ENCODE data around the gene CERS6.
"Not testable (repeated sequence)": the region's sequence is repeated elsewhere in the genome, so short reads cannot be mapped to it uniquely, and the experiment has no call there.

The CERS6 gene

DNA sequence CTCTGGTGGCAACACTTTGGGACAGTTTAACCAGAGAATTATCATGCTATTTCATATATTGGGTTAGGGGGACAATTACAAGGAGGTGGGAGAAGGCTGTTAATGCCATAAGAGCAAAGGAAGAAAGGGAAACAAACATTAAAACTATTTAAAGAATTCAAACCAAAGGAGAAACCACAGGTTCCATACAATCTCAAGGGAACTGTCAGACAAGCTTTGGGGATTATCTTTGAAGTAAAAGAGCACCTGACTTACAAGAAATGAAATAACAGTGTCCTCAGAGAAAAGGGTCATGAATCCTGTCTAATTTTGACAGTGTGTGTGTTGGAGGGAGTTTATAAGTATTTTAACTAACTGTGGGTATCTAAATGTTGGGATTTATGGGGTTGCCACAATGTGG is 44.4 kb downstream of the CERS6 start:
- no peak for DNase-seq (ENCODE audit: low read depth, low spot score)
- H3K4me3 ChIP-seq (ENCODE audit: low read depth, low read length): no peak overlapping the region
- CTCF ChIA-PET: no interaction called here

DNA sequence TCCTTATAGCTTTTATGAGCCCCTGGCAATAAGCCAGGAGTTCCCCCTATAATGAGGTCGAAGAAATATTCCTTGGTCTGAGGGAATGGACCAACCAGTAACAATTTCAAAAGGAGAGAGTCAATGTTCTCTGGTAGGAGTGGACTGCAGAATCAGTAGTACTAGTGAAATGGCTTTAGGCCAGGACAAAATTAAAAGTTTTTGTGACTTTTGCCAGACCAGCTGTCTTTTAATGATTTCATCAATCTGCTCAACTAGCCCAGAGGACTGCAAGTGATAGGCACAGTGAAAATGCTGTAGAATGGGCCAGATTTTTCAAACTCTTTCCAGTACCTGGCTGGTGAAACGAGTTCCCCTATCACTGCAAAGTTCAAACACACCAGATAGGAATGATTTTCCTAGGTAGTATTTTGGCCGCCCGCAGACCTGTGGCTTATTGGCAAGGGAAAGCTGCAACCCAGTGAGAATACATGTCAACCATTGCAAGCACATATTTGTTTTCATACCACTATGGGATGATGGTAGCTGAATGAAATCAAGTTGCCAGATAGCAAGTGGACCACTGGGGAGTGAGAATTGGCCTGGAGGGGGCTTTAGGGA is 45.5 kb downstream of the CERS6 start:
- DNase-seq (ENCODE audit: low read depth, low spot score): no peak
- no peak overlapping the region for H3K4me3 ChIP-seq (ENCODE audit: low read depth, low read length)
- ChIA-PET CTCF (no interaction called here), POLR2A (no interaction called here)
- TF ChIP-seq, protein P1, sequence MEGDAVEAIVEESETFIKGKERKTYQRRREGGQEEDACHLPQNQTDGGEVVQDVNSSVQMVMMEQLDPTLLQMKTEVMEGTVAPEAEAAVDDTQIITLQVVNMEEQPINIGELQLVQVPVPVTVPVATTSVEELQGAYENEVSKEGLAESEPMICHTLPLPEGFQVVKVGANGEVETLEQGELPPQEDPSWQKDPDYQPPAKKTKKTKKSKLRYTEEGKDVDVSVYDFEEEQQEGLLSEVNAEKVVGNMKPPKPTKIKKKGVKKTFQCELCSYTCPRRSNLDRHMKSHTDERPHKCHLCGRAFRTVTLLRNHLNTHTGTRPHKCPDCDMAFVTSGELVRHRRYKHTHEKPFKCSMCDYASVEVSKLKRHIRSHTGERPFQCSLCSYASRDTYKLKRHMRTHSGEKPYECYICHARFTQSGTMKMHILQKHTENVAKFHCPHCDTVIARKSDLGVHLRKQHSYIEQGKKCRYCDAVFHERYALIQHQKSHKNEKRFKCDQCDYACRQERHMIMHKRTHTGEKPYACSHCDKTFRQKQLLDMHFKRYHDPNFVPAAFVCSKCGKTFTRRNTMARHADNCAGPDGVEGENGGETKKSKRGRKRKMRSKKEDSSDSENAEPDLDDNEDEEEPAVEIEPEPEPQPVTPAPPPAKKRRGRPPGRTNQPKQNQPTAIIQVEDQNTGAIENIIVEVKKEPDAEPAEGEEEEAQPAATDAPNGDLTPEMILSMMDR (IDR thresholded peaks at IDR 0.05; ENCODE audit: insufficient read depth, low read length, missing control alignments): no peak

More for the DNA sequence above, 44.4 kb downstream of the CERS6 start:
- POLR2A ChIA-PET: no interaction called here
- TF ChIP-seq, protein P1 (IDR thresholded peaks at IDR 0.05; ENCODE audit: insufficient read depth, low read length, missing control alignments): no peak

DNA sequence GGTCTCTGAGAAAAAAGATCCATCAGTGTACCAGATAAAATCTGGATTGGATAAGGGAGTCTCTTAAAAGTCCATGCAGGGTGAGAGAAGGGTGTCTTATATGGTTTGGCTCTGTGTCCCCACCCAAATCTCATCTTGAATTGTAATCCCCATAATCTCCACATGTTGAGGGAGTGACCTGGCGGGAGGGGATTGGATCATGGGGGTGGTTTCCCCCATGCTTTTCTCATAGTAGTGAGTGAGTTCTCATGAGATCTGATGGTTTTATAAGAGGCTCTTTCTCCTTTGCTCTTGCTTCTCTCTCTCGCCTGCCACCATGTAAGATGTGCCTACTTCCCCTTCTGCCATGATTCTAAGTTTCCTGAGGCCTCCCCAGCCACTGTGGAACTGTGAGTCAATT is 46.8 kb downstream of the CERS6 start:
- DNase-seq (ENCODE audit: low read depth, low spot score); POLR2A ChIA-PET; CTCF ChIA-PET: not testable (repeated sequence)

DNA sequence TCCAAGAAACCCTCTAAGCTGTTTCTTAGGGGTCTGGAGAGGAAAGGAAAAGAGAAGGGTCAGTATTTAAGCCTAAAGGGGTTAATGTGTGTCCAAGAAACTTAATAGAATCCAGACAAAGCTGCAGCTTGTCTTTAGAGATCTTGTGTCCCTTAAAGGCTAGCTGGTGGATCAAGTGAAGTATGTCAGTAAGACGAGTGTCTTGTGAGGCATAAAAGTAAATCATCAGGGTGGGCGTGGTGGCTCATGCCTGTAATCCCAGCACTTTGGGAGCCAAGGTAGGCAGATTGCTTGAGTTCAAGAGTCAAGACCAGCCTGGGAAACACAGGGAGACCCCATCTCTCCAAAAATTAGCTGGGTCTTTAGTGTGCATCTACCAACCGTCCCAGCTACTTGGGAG is 47.8 kb downstream of the CERS6 start:
- no peak overlapping the region for H3K4me3 ChIP-seq (ENCODE audit: low read depth, low read length)
- TF ChIP-seq, protein P1 (IDR thresholded peaks at IDR 0.05; ENCODE audit: insufficient read depth, low read length, missing control alignments): no peak
- DNase-seq (ENCODE audit: low read depth, low spot score): no peak
- POLR2A ChIA-PET: no interaction called here
- CTCF ChIA-PET: no interaction called here

More for the DNA sequence above, 46.8 kb downstream of the CERS6 start:
- H3K4me3 ChIP-seq (ENCODE audit: low read depth, low read length): not testable (repeated sequence)

DNA sequence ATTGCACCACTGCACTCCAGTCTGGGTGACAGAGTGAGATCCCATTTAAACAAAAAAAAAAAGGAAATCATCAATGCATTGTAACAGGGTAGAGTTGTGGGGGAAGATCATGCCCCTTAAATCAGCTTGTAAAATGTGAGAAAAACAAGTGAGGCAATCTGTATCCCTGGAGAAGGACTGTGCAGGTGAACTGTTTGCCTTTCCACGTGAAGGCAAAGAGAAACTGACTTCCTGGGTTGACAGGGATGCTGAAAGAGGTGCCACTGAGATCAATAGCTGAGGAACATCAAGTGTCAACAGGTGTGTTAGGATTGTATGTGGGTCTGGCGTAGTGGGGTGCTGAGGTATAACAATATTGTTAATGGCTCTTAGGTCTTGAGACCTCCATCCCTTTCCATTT is 48.3 kb downstream of the CERS6 start:
- H3K4me3 ChIP-seq (ENCODE audit: low read depth, low read length): no peak overlapping the region
- no peak for DNase-seq (ENCODE audit: low read depth, low spot score)
- TF ChIP-seq, protein P1 (IDR thresholded peaks at IDR 0.05; ENCODE audit: insufficient read depth, low read length, missing control alignments): no peak
- ChIA-PET POLR2A (no interaction called here), CTCF (no interaction called here)

DNA sequence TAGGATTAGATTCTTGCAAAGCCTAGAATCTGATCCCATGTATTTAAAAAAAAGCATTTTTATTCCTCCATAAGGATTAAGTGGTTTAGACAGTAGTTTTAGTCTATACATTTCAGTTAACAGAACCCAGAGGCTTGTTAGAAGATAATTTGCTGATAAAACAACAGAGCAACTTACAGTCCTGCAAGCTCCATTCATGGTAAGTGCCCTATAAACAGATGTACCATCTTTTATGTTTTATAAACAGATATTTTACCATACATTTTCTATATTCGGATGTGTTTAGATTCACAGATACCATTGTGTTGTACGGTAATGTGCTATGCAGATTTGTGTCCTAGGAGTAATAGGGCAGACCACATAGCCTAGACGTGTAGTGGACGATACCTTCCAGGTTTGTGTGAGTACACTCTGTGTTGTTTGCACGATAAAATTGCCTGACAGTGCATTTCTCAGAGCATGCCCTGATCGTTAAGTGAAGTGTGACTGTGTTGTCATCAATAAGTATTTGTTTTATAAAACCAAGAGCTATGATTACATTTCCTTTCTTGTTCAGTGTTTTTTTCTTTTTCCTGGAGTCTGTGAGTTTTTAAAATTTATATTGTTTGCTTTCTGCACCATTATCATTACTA is 54.2 kb downstream of the CERS6 start:
- DNase-seq (ENCODE audit: low read depth, low spot score): no peak
- POLR2A ChIA-PET: no interaction called here
- TF ChIP-seq, protein P1 (IDR thresholded peaks at IDR 0.05; ENCODE audit: insufficient read depth, low read length, missing control alignments): no peak
- no peak overlapping the region for H3K4me3 ChIP-seq (ENCODE audit: low read depth, low read length)
- CTCF ChIA-PET: no interaction called here

DNA sequence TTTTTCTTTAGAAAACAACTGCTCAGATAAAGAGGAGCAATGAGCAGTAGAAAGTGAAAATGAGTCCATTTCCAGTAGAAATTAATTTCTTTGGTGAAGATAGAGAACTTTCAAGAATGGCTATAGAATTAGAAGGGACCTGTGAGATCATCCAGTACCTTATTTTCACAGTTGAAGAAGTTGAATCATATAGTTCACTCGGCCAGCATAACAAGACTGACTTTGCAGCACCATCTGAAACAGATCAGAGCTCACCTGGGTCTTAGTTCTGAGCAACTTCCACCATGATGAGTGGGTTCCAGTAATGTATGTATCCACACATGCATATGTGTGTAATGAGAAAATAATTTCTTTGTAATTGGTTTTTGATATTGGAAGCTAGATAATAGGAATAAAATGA is 58.6 kb downstream of the CERS6 start:
- no peak for DNase-seq (ENCODE audit: low read depth, low spot score)
- no peak overlapping the region for H3K4me3 ChIP-seq (ENCODE audit: low read depth, low read length)
- TF ChIP-seq, protein P1 (IDR thresholded peaks at IDR 0.05; ENCODE audit: insufficient read depth, low read length, missing control alignments): no peak
- ChIA-PET CTCF (no interaction called here), POLR2A (no interaction called here)
